HG03469 (cell line): ENCODE measurements around the gene MYO3B.

Source experiments
- ATAC-seq: cut with Tn5 transposase; IDR thresholded peaks from one replicate; pipeline ENCODE4 v1.9.1; 2021; ENCODE audit warnings: mild to moderate bottlenecking, moderate library complexity, moderate number of reproducible peaks; ENCODE audit not compliant: unreplicated experiment

The MYO3B gene

DNA sequence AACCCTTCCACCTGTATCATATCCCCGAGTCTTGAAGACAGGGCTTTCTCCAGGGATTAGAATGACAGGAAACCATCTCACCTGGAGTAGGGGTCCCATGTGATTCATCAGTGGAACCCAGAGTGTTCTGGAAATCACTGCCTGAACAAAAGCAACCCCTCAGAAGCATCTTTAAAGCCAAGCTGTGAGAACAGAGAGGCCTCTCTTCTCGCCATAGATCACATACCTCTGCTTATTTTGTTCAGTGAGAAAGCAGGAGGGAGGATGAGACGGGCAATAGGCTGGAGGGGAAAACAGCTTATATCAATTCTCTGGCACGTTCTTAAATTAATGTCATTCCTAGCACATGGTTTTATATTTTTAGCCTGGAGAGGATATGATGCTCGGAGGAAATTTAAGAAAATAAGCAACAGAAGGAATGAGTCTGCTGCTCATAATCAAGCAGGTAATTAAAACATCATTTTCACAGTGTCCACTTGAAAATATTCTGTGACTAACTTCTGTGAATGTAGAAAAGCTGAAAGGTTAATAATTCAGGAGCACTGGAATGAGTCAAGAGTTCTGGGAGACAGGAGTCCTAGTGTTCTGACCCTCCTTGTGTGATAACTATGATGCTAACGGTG lies 323.6 kb downstream of the MYO3B start:
- ATAC-seq, result no peak

DNA sequence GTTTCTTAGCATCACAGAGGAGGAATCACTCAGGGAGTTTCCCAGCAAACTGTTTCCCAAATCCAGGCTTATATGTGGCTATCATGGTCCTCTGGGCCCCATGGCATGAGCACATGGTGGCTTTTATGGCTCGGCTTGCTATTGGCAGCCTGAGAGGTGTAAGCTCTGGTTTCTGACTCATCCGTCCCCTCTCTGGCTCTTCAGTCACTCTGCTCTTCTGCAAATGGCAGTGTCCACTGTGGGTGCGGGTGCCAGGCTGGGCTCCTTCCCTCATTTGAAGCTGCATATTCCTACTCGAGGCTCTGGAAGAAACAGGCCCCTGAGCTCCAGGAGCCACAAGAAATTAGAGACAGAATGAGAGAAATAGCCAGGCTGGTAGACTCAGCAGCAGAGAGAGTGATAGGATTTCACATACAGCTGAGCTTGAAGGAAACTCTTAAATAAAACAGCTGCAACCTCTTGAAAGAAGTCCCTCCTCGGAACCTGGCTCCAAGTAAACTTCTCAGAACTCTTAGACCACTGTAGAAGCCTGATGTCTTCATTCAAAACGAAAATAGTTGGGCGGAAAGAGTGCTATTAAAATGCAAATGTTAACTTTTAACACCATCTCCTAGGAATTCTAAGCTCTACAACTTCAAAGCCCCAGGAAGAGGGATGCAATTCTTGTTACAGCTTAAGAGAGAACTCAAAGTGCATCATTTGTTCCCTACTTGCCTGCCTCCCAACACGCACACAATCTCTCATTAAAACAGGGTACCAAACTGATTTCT lies 324.6 kb downstream of the MYO3B start:
- no peak for ATAC-seq

DNA sequence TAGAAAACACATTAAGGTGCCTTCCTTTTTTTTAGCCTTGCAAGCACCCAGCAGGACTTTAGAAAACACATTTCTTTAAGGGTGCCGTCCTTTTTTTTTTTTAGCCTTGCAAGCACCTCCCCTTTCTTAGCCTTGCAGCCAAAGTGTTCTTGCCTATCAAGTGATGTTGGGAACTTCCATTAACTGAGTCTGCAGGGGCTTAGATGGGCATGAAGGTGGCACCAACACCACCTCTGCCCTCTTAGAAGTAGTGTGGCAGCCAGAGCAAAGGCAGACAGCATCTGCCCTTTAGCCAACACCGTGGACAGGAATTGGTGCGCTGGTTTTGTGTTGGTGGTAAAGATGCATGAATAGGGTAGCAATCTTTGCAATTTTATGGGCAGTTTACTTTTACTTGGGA lies 325.6 kb downstream of the MYO3B start:
- ATAC-seq, result no peak

DNA sequence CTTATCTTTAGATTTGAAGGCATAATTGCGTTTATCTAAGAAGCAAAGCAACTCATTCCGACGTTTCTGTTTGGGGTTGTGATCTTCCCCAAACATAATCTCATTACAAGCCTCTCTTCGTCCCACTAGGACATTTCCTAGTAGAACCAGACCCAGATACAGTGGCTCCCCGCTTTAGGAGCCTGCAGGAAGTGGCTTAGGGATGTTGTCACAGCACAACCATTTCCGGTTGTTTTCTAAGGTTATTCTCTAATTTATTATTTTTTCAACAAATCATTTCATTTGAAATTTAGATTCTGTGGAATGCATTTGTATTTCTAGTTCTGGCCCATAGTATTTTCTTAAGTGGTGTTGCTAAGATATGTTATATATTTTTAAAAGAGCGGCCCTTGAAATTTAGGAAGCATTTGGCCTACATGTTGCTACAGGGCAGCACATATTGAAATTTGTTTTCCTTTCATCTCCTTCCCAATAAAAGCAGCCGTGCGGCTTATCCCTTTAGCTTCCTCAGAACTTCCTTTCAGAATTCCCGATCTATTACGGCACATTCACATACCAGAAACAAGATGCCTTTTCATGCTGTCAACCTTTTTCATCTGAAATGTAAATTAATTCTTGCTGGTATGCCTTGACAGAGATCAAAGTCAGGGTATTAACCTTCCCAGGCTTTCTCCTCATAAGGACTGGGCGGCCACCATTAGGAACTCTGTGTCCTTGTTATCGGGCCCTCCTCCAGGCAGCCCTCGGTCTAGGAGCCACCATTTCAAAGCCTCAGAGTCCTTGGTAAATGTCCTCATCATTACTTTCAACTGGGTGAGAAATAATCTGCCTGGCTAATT lies 326.2 kb downstream of the MYO3B start:
- no peak for ATAC-seq

DNA sequence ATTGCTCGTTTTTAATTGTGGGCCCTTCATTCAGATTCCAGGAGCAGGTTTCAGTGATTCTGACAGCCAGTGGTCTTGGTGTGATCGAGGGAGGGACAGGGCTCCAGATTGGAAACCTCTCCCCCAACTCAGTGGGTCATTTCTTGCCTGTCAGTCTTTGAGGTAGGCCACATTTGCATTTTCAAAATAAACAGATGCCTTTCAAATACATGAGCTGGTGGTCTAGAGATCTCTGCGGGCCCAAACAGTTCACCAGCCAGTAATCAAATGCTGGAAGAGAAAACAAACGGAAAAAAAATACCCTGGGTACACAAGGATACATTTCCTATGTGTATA lies 326.8 kb downstream of the MYO3B start:
- no peak for ATAC-seq

DNA sequence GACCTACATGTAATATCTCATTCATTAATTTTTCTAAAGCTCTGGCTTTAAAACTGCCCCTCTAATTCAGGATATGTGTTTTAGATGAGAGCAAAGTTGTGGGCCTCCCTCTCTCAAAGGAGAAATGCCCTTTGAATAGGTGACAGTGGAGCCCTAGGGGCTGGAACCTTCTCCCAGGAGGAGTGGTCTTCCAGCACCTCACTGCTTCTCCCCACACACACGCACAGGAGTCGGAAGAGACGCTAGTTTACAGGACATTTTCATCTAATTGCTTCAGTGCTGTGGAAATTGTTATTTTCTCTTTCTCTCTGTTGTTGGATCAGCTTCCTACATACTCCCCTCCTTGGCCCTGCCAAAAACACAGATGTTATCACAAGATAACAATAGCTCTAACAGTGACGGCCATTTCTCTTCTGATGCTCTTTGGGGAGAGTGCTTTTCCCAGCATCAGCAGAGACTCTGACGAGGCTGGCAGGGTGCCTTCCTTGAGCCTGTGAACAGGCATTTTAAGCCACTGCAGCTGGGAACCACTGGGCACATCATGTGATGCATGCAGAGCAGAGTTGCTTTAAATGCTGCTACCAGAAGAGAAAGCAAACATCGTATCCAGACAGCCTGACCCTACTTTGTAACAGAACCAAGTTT lies 327.8 kb downstream of the MYO3B start:
- no peak for ATAC-seq

DNA sequence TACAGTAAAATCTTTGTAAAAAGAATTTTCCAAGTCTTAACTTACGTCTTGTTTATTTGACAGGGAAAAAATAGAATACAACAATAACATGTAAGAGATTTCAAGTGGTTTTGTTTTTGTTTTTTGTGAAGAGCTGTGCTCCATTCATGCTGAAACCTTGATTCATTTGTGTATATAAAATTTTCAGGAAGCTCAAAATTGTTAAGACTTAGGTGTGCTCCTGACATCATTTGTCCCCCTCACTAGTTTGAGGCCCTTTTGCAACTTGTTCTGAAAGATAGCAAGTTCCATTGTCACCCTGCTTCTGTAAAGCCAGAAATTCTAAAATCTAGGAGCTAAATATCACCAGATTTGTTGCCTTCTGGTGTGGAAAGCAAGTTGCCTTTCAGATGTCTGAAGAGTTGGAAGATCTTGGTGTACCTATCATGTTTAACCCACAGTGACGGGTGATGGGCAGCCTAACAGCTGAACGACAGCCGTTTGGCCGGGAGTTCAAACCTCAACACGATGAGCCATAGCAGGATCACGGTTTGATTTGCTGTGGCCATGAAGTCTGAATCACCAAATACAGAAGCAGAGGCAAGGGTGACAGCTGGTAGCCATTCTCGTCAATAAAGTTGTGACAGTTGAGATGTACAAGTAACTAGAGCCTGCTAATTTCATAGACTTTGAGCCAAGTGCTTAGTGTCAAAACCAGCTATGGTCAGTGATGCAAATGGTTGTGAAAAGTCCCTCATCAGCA lies 331.7 kb downstream of the MYO3B start:
- no peak for ATAC-seq

DNA sequence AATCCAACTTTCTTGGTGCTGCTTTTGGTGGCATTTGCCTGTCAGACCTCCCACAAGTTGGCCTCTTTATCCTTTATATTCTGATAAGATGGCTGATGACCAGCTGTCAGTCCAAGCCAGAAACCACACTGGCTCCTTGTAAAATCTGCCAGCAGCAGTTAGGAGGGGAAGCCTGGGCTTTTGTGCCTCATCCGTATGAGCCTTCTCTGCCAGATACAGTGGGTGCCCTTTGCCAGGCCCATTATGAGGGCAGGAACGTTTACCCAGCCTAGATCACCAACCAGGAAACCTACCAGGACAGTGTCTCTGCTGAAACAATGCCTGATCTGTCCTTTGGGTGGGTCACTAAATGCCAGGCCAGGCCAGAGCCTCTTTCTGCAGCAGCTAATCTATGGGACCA lies 334.3 kb downstream of the MYO3B start:
- ATAC-seq, result no peak

DNA sequence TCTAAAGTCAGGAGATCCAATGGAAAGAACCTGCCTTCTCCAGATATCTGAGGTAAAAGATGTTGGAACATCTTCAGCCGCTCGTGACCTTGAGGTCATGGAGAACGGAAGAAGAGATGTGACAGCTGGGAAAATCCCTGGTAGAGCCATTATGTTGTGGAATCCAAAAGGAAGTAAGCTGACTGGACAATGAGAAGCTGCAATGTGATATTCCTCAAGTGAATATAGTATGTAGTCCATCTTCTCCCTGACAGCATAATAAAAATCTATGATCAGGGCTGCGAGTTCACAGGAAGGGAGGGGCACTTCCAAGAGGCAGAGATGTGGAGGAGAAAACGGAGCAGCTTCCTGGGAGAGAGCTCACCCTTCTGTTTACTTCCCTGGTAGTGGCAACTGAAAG lies 336.2 kb downstream of the MYO3B start:
- ATAC-seq, result no peak

DNA sequence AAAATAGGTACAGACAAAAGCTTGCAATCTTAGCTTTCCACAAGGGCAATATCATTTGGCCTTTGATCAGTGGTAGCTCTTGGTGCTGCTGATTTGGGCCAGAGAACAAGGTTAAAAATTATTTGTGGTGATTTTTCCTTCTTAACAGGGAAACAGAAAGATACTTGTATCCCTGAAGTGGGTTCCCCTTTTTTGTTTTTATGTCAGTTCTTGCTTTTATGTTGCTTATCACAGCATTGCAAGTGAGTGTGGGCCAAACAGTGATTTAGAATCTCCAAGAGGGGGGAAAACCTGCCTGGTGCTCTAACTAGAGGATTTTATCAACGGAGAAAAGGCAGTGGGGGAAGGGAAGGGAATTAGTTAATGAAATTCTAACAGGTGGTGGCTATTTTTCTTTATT lies 339.6 kb downstream of the MYO3B start:
- no peak for ATAC-seq

DNA sequence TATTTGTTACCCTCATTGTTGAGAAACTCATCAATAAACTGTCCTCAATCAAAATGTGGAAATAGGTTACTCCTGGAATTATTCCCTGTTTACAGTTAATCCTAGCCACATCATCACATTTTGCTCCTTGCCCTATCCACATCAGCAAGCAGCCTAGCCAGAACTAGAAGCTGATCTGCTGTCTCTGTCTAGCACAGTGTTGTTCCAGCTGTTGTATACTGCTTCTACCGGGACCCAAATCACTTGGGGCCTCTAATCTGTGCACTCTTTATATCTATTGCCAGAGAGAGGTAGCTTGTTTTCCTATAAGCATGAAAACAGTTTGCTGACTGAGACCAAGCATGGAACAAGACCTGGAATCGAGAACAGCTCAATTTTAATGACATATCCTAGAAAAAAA lies 341.0 kb downstream of the MYO3B start:
- ATAC-seq, result no peak

DNA sequence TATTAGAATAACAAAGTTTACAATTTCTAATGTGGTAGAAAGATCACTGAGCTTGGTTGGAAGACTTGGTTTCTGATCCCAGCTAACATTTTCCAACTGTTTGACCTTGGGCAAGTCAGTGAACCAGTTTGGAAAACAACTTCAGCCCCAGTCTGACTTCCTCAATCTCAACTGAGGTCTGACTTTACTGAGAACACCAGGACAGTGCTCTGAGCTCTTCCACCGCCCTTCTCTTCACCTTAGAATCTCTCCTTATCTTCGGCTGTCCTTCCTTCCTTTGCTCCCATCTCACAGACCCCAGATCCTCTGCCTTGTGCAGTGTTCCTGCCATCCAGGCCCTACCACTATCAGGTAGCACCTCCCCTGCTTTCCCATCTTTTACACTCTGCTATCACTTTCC lies 343.4 kb downstream of the MYO3B start:
- no peak for ATAC-seq

DNA sequence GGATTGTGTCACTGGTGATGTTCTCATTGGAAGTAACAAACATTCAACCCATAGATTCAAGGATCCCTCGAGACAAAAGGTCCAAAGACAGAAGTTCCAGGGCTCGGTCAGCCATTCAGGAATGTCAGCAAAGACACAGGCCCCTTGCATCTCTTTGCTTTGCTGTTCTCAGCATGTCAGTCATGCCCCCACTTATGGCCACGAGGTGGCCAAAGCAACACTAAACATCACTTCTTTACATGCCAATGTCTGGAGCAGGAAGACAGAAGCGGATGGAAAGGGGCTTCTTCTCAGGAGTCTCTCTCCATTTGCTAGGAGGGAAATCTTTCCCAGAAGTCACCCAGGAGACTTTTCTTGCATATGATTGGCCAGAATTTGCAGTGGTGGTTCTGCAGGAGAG lies 345.6 kb downstream of the MYO3B start:
- ATAC-seq, result no peak

DNA sequence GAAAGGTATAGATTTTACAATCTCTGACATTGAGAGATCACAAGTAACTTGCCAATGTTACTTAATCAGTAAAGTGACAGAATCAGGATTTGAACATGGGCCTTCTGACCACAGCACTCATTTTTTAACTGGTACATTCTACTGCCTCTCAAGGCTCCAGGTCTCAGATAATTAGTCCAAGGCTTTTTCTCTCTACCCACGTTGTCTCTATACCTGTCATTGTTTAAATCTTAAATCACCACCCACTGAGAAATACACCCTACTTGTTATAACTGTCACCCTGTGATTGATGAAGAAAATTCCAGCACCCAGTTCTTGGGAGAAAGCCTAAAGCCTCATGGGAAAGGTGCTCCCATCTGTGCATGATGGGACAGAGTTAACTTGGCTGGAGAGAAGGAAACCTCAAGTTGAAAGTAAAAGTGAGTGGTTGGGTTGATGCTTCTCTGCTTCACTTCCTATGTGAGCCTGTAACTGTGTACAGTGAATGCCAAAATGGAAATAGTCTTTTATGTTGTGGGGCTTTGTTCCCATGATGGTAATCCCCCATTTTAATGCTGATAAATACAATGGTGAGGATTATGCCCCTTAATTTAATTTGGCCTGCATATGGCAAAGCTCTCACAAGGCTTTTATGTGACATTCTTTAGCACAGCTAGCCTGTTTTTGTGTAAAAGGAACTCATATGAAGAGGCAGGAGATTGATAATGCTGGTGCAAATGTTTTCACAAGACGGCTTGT lies 347.1 kb downstream of the MYO3B start:
- ATAC-seq, result no peak

DNA sequence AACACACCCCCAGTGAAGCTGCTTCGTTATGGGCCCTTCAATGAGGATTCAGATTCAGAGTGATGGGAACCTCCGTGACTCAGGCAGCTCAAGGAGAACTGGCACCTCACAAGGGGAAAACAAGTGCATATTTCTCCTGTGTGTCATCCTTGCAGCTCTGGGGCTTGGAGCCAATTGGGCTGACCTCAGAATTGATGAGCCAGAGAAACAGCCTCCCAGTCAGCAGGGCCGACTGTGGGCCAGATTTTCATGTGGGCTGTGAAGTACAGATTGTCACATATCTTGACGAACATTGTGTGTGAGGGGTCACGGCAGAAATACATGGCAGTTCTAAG lies 347.6 kb downstream of the MYO3B start:
- ATAC-seq, result no peak

DNA sequence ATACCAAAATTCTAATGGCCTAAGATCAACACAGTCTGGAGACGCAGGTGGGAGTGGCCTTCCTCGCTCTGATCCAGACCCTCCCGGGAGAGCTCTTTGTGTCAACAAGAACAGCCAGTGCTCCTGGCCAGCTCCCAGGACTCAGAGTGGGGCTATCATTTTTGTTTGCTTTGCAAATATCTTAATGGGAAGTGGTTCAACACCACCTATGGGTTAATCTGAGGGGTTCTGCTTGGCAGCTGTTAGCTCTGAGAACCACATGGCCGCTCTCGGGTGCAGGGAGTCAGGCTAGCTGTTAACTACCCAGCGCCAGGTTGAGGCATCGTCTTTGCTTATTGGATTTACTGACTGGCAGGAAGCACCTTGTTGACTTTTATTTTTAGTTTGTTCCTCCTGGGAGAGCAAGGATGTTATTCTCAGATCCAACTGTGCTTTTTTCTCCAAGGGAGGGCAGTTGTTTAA lies 352.4 kb downstream of the MYO3B start:
- ATAC-seq, result no peak

DNA sequence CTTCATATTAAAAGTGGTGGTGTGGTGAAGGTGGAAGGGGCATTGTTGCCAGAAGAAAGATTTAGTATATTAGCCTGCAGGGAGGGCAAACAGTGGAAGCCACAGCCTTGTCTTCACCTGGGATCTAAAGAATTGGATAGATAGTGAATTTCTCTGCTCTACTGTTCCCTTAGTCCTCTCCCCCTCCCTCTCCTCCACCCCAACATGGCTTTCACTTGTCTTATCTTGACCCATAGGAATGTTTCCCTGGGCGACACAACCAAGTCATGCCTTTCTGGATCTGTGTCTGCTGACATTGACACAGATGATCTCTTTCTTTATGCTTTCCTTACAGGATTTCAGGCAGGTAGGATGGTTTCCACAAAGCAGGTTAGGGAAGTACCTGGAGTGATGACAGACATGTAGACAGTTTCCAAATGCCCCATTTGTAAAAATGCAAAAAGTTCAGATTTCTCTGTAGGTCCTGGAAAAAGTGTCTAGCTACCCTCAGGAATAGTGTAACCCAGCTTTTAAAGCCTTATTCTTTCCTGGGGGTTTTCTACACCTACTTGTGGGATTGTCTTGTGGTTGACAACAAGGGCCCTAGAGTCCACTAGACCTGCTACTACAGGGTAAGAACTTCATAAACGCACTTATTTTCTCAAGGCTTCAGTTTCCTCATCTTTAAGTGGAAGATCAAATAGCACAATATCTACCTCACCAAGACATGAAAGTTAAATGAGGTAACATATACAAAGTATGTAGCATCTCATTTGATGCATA lies 353.0 kb downstream of the MYO3B start:
- ATAC-seq, result no peak

DNA sequence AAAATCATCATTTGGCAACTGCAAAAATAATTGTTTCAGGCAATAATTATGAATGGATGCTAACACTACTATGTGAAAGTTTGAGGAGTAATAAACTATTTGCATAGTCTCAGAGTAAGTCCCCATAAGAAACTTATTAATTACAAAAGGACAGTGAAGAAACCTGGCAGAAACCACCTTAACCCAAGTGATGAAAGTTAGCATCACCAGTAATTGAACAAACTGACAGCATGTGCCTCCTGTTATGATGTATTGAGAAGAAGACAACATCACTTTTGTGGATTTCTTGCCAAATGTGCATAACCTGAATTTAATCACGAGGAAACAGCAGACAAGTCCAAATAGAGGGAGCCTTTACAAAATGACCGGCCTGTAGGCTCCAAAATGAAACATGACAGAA lies 353.9 kb downstream of the MYO3B start:
- no peak for ATAC-seq

DNA sequence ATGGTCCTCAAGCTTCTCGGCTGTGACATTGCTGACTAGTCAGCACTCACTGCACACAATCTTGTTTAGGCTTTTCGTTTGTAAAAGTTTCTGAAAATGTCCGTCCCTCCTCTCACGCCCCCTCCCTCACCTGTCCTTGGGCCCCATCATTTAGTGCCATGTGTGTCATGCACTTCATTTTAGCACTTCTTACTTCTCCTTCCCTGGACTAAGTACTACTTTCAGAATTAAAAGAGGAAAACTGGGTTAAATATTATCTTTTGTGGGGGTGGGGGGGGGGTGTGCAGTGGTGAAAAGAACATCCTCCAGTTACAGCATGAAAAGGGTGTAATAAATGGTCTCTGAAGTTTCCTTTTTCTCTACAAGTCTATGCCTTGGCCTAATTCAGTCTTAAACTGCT lies 355.2 kb downstream of the MYO3B start:
- no peak for ATAC-seq
